Measurements from ENCODE around the gene VNN1. TPM values are rescaled to one million over a fixed set of nuclear protein-coding genes. Genes with fewer than 3 reads are reported as not detected.

Gene VNN1
- total RNA-seq, 1 experiment from 2014 or later = not detected

DNA sequence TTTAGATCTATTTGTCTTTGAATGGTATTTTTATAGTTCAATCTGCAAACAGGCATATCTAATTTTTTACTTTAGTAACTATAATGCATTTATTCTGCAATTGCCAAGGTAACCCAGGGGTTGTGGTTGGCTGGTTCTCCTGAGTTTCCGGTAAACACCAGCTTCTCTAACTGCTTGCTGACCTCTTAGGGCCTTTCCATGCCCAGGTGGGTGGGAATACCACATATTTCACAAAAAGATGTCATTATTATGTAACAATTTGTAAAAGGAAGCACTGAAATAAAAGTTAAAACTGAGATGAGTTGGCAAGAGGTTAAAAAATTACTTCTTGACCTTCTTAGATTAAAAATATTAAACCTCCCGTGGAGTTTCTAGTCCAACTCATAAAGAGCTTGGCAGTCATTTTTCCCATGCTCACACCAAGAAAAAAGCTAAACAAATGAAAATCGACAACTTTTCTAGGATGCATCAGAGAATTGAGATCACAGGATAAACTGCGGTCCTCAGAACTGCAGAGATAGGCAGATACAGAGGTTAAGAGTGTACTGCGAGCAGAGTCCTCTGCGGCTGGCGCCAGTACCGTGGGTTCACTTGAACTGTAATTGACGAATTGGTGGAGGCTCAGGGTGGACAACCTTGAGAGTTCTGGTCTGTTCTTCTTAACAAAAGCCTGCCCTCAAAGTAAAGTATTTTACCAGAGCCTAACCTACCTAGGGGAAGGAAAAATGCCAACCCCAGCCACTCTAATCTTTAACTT is 2.2 kb upstream of the VNN1 start:
- Histone ChIP-seq H3K4me3 (ENCODE audit: low read depth, low read length, poor library complexity, severe bottlenecking) (no peak overlapping the region), H3K27me3 (replicated peaks; ENCODE audit: insufficient read depth, low read depth, low read length, poor library complexity) (peaks cover 34% of the 10 kb centered on the region), H3K36me3 (ENCODE audit: insufficient read depth, low read length, poor library complexity, severe bottlenecking) (no peaks in the 10 kb centered on the region), H3K4me1 (ENCODE audit: insufficient read depth, low read length, poor library complexity, severe bottlenecking) (no peaks in the 10 kb centered on the region), H3K9me3 (ENCODE audit: low read depth, low read length, poor library complexity, severe bottlenecking) (no peaks in the 10 kb centered on the region), H3K27ac (ENCODE audit: low read depth, low read length, poor library complexity, severe bottlenecking) (no peak overlapping the region)
- ChIA-PET CTCF (interaction anchor here (0.7 kb wide), 1 partner anchor 15 kb away, joined by 3 read pairs; no protein-coding TSS in a partner anchor), POLR2A (ENCODE audit: low non-redundant PET) (no interaction called here)
- TF ChIP-seq, protein P1, sequence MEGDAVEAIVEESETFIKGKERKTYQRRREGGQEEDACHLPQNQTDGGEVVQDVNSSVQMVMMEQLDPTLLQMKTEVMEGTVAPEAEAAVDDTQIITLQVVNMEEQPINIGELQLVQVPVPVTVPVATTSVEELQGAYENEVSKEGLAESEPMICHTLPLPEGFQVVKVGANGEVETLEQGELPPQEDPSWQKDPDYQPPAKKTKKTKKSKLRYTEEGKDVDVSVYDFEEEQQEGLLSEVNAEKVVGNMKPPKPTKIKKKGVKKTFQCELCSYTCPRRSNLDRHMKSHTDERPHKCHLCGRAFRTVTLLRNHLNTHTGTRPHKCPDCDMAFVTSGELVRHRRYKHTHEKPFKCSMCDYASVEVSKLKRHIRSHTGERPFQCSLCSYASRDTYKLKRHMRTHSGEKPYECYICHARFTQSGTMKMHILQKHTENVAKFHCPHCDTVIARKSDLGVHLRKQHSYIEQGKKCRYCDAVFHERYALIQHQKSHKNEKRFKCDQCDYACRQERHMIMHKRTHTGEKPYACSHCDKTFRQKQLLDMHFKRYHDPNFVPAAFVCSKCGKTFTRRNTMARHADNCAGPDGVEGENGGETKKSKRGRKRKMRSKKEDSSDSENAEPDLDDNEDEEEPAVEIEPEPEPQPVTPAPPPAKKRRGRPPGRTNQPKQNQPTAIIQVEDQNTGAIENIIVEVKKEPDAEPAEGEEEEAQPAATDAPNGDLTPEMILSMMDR (conservative IDR thresholded peaks at IDR 0.05; ENCODE audit: low read depth, low read length) = no peak
- TF ChIP-seq EZH2 (IDR thresholded peaks at IDR 0.05; ENCODE audit: borderline replicate concordance, low read depth, low read length, poor library complexity, severe bottlenecking) = no peak
- DNase-seq (ENCODE audit: low spot score) = no peak
- intact Hi-C loops (cut with micrococcal nuclease; ENCODE audit: unreplicated experiment) = no loop called here
- no TSS peak for BruUV-seq (replicated peaks)

DNA sequence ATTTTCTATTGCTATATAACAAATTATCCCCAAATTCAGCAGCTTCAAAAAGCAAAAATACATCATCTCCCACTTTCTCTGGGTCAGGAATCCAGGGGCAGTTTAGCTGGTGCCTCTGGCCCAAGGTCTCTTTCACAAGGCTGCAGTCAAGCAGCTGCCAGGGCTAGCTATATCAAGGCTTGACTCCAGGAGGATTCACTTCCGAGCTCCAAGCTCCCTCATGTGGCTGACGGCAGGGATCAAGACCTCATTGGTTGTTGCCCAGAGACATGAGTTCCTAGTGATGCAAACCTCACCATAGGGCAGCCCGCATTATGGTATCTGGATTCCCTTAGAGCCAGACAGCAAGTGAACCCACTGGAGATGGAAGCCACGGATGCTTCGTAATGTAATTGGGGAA is 1.3 kb upstream of the VNN1 start:
- H3K4me3 ChIP-seq (ENCODE audit: low read depth, low read length, poor library complexity, severe bottlenecking) = no peak overlapping the region
- peaks cover 34% of the 10 kb centered on the region for H3K27me3 ChIP-seq (replicated peaks; ENCODE audit: insufficient read depth, low read depth, low read length, poor library complexity)
- no TSS peak for BruUV-seq (replicated peaks)
- no peaks in the 10 kb centered on the region for H3K36me3 ChIP-seq (ENCODE audit: insufficient read depth, low read length, poor library complexity, severe bottlenecking)
- POLR2A ChIA-PET (ENCODE audit: low non-redundant PET) = no interaction called here
- CTCF ChIA-PET = interaction anchor here (0.7 to 0.9 kb wide), 2 partner anchors 14 to 45 kb away, joined by 3 to 4 read pairs; no protein-coding TSS in a partner anchor
- H3K4me1 ChIP-seq (ENCODE audit: insufficient read depth, low read length, poor library complexity, severe bottlenecking) = no peaks in the 10 kb centered on the region
- intact Hi-C loops (cut with micrococcal nuclease; ENCODE audit: unreplicated experiment) = no loop called here
- peak; percentile 37 for DNase-seq (ENCODE audit: low spot score)
- no peak for TF ChIP-seq EZH2 (IDR thresholded peaks at IDR 0.05; ENCODE audit: borderline replicate concordance, low read depth, low read length, poor library complexity, severe bottlenecking)
- TF ChIP-seq, protein P1 (conservative IDR thresholded peaks at IDR 0.05; ENCODE audit: low read depth, low read length) = peak; percentile 38
- H3K9me3 ChIP-seq (ENCODE audit: low read depth, low read length, poor library complexity, severe bottlenecking) = no peaks in the 10 kb centered on the region
- H3K27ac ChIP-seq (ENCODE audit: low read depth, low read length, poor library complexity, severe bottlenecking) = no peak overlapping the region

DNA sequence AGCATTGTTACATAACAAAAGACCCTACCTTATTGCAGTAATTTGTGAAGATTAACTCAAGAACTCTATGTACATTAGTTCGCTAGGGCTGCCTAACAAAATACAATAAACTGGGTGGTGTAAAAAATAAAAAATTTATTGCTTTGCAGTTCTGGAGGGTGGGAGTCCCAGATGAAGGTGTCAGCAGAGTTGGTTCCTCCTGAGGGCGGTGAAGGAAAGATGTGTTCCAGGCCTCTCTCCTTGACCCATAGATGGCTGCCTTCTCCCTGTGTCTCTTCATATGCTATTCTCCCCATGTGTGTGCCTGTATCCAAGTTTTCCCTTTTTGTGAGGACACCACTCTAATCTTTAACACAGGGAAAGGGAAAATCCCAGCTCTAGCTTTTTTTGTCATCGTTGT is 305 bp upstream of the VNN1 start:
- intact Hi-C loops (cut with micrococcal nuclease; ENCODE audit: unreplicated experiment) = no loop called here
- H3K36me3 ChIP-seq (ENCODE audit: insufficient read depth, low read length, poor library complexity, severe bottlenecking) = no peaks in the 10 kb centered on the region
- DNase-seq (ENCODE audit: low spot score) = no peak
- H3K4me1 ChIP-seq (ENCODE audit: insufficient read depth, low read length, poor library complexity, severe bottlenecking) = no peaks in the 10 kb centered on the region
- TF ChIP-seq, protein P1 (conservative IDR thresholded peaks at IDR 0.05; ENCODE audit: low read depth, low read length) = no peak
- no peak for TF ChIP-seq EZH2 (IDR thresholded peaks at IDR 0.05; ENCODE audit: borderline replicate concordance, low read depth, low read length, poor library complexity, severe bottlenecking)
- no peak overlapping the region for H3K4me3 ChIP-seq (ENCODE audit: low read depth, low read length, poor library complexity, severe bottlenecking)
- ChIA-PET CTCF (no interaction called here), POLR2A (ENCODE audit: low non-redundant PET) (no interaction called here)
- no peaks in the 10 kb centered on the region for H3K9me3 ChIP-seq (ENCODE audit: low read depth, low read length, poor library complexity, severe bottlenecking)
- no peak overlapping the region for H3K27ac ChIP-seq (ENCODE audit: low read depth, low read length, poor library complexity, severe bottlenecking)
- H3K27me3 ChIP-seq (replicated peaks; ENCODE audit: insufficient read depth, low read depth, low read length, poor library complexity) = peaks cover 34% of the 10 kb centered on the region
- BruUV-seq (replicated peaks) = no TSS peak

Measured in A673 (cell line).